LoVo (cell line): ENCODE results near the gene HCN2.
A peak's percentile ranks its signal among the peaks of the same experiment; 100 is the strongest.
"Not testable (repeated sequence)": the region's sequence is repeated elsewhere in the genome, so short reads cannot be mapped to it uniquely, and the experiment has no call there.

Source experiments
- DNase-seq: peaks from one replicate; pipeline ENCODE4 v3.0.0-alpha.2; 2016; ENCODE audit warnings: low spot score

HCN2 gene

GRCh38 chr19:585551-586110 lies 4.0 kb upstream of the HCN2 start:
- no peak for DNase-seq

- DNase-seq, result peak; percentile 67
These were observed 1.5 kb upstream of the HCN2 start for GRCh38 chr19:588093-588740.

GRCh38 chr19:588741-589692 lies 664 bp upstream of the HCN2 start:
- no peak for DNase-seq

GRCh38 chr19:590396-590745 lies 690 bp downstream of the HCN2 start:
- DNase-seq, result no peak

GRCh38 chr19:590750-591098 lies 1.0 kb downstream of the HCN2 start:
- no peak for DNase-seq

GRCh38 chr19:591099-591958 lies 1.6 kb downstream of the HCN2 start:
- no peak for DNase-seq

- DNase-seq, result no peak
These were observed 2.4 kb downstream of the HCN2 start for GRCh38 chr19:592101-592500.

- DNase-seq, result no peak
These were observed 3.4 kb downstream of the HCN2 start for GRCh38 chr19:593055-593454.

- no peak for DNase-seq
These were observed 3.8 kb downstream of the HCN2 start for GRCh38 chr19:593505-593904.

- DNase-seq, result no peak
These were observed 4.7 kb downstream of the HCN2 start for GRCh38 chr19:594265-594870.

- no peak for DNase-seq
These were observed 5.9 kb downstream of the HCN2 start for GRCh38 chr19:595326-596262.

- no peak for DNase-seq
These were observed 6.6 kb downstream of the HCN2 start for GRCh38 chr19:596263-596655.

GRCh38 chr19:597406-598315 lies 8.0 kb downstream of the HCN2 start:
- no peak for DNase-seq

- no peak for DNase-seq
These were observed 11.6 kb downstream of the HCN2 start for GRCh38 chr19:601310-601709.

- DNase-seq, result no peak
These were observed 12.1 kb downstream of the HCN2 start for GRCh38 chr19:601790-602189.

- no peak for DNase-seq
These were observed 13.0 kb downstream of the HCN2 start for GRCh38 chr19:602391-603301.

GRCh38 chr19:603302-603639 lies 13.6 kb downstream of the HCN2 start:
- not testable (repeated sequence) for DNase-seq

GRCh38 chr19:603779-604178 lies 14.1 kb downstream of the HCN2 start:
- not testable (repeated sequence) for DNase-seq

GRCh38 chr19:604355-604754 lies 14.7 kb downstream of the HCN2 start:
- no peak for DNase-seq
